ENCODE results near the gene FAM25G.
"Not testable (repeated sequence)": the region's sequence is repeated elsewhere in the genome, so short reads cannot be mapped to it uniquely, and the experiment has no call there.

GRCh38 chr10:47502313-47502712 lies 10.8 kb upstream of the FAM25G start:
- not testable (repeated sequence) for TF ChIP-seq CTCF, POLR2A (IDR thresholded peaks at IDR 0.05)

All from tibial nerve (tissue), 3 donors.